ENCODE results near the gene SCAF11. TPM values are rescaled to one million over a fixed set of nuclear protein-coding genes. Genes with fewer than 3 reads are reported as not detected.

The SCAF11 gene
- total RNA-seq, 1 experiment from 2014 or later, result 79.8 TPM

GRCh38 chr12:45939759-45940158 lies 50.6 kb downstream of the SCAF11 start:
- Histone ChIP-seq H3K4me2 (ENCODE audit: low read length) (no peak overlapping the region), H3K79me2 (ENCODE audit: insufficient read depth, low read length) (peaks cover 3% of the 10 kb centered on the region; the same call in 1 of the 2 replicates), H3K27ac (ENCODE audit: low read depth, low read length) (no peak overlapping the region), H3K9me2 (ENCODE audit: insufficient read depth) (no peaks in the 10 kb centered on the region), H4K20me1 (ENCODE audit: insufficient read depth) (peaks cover 5% of the 10 kb centered on the region; the same call in 1 of the 2 replicates), H3K4me1 (ENCODE audit: control insufficient read depth in 1 of 2, insufficient read depth in 2 of 2, low read length in 2 of 2) (no peaks in the 10 kb centered on the region), H3K9me3 (ENCODE audit: control insufficient read depth in 1 of 2, insufficient read depth in 1 of 2, low read depth in 1 of 2, low read length in 2 of 2) (no peaks in the 10 kb centered on the region), H2AFZ (ENCODE audit: low read depth, low read length, poor library complexity, severe bottlenecking) (no peak overlapping the region), H3K27me3 (ENCODE audit: insufficient read depth, low read length) (no peaks in the 10 kb centered on the region), H3K36me3 (ENCODE audit: control insufficient read depth in 1 of 2, insufficient read depth in 2 of 2, low read length in 2 of 2) (peaks cover 0 to 3% of the 10 kb centered on the region in 2 experiments; a peak in 1 of 4 replicates), H3K9ac (ENCODE audit: low read length) (no peak overlapping the region), H3K4me3 (replicated peaks in 1 of 2; ENCODE audit: low read depth in 1 of 2, low read length in 2 of 2) (no peak overlapping the region)
- ATAC-seq, result no peak
- BruUV-seq (replicated peaks), result no TSS peak
- RAD21 ChIA-PET (ENCODE audit: low non-redundant PET in 1 of 2, low total read pairs in 2 of 2, uncharacterized antibody in 2 of 2, unreplicated experiment in 2 of 2), result no interaction called here
- no peak for TF ChIP-seq POLR2A (IDR thresholded peaks at IDR 0.05; ENCODE audit: borderline replicate concordance, extremely low read depth, insufficient read depth, insufficient read length)
- no peak for TF ChIP-seq SRF (IDR thresholded peaks at IDR 0.05; ENCODE audit: low read depth)
- TF ChIP-seq REST (IDR thresholded peaks at IDR 0.05; ENCODE audit: low read depth), result no peak
- TF ChIP-seq SIN3A (IDR thresholded peaks at IDR 0.05; ENCODE audit: low read depth), result no peak
- TF ChIP-seq ZNF274 (IDR thresholded peaks at IDR 0.05; ENCODE audit: low read depth, low read length), result no peak
- no peak for TF ChIP-seq RAD21 (IDR thresholded peaks at IDR 0.05; ENCODE audit: low read depth)
- no peak for TF ChIP-seq CTCF (IDR thresholded peaks at IDR 0.05 in 2 of 3, conservative IDR thresholded peaks at IDR 0.05 in 1 of 3; ENCODE audit: borderline replicate concordance in 1 of 3, insufficient read depth in 1 of 3, low read depth in 2 of 3, low read length in 2 of 3)
- no peak for TF ChIP-seq TCF7L2 (IDR thresholded peaks at IDR 0.05; ENCODE audit: borderline replicate concordance, extremely low read depth, insufficient read depth, insufficient read length)
- TF ChIP-seq ELF1 (IDR thresholded peaks at IDR 0.05; ENCODE audit: borderline replicate concordance, low read depth), result no peak
- TF ChIP-seq ZBTB33 (IDR thresholded peaks at IDR 0.05; ENCODE audit: extremely low read depth, insufficient replicate concordance, low read length), result no peak
- no peak for TF ChIP-seq EZH2 (IDR thresholded peaks at IDR 0.05)
- TF ChIP-seq MAX (IDR thresholded peaks at IDR 0.05), result no peak
- no peak for TF ChIP-seq ZFX (IDR thresholded peaks at IDR 0.05)
- TF ChIP-seq EGR1 (IDR thresholded peaks at IDR 0.05; ENCODE audit: low read depth), result no peak
- TF ChIP-seq EZH2phosphoT487 (IDR thresholded peaks at IDR 0.05; ENCODE audit: borderline replicate concordance), result no peak
- no peak for TF ChIP-seq CEBPB (IDR thresholded peaks at IDR 0.05; ENCODE audit: low read depth)
- no peak for TF ChIP-seq FOSL1 (IDR thresholded peaks at IDR 0.05; ENCODE audit: low read depth)
- TF ChIP-seq CBX3 (IDR thresholded peaks at IDR 0.05; ENCODE audit: low read depth), result no peak
- DNase-seq (ENCODE audit: low read depth, low spot score), result no peak
- POLR2A ChIA-PET, result no interaction called here
- CTCF ChIA-PET, result no interaction called here
- intact Hi-C loops (cut with micrococcal nuclease), result no loop called here

Data from HCT116 (cell line).